GM12801 (cell line): Measurements from ENCODE around the gene WDR83.

Experiments
- TF ChIP-seq, protein P1 (sequence below): IDR thresholded peaks from one replicate; pipeline ENCODE4 v1.5.1; 2011; ENCODE audit warnings: control low read depth; ENCODE audit not compliant: insufficient read length; ENCODE audit errors: extremely low read depth

The WDR83 gene

DNA sequence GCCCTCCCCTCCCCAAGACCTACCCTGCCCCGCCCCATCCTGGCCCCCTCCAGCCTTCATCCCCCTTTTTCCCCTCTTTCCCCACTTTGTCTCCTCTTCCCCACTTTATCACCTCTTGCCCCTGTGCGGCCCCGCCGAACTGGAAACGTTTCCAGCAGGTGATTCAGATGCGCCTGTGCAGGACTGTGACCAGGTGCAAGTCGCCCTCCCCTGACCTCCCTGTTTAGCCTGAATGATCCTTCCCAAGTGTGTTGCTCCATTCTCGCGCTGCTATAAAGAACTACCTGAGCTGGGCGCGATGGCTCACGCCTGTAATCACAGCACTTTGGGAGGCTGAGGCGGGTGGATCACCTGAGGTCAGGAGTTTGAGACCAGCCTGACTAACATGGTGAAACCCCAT is 30.0 kb upstream of the WDR83 start:
- TF ChIP-seq, protein P1, sequence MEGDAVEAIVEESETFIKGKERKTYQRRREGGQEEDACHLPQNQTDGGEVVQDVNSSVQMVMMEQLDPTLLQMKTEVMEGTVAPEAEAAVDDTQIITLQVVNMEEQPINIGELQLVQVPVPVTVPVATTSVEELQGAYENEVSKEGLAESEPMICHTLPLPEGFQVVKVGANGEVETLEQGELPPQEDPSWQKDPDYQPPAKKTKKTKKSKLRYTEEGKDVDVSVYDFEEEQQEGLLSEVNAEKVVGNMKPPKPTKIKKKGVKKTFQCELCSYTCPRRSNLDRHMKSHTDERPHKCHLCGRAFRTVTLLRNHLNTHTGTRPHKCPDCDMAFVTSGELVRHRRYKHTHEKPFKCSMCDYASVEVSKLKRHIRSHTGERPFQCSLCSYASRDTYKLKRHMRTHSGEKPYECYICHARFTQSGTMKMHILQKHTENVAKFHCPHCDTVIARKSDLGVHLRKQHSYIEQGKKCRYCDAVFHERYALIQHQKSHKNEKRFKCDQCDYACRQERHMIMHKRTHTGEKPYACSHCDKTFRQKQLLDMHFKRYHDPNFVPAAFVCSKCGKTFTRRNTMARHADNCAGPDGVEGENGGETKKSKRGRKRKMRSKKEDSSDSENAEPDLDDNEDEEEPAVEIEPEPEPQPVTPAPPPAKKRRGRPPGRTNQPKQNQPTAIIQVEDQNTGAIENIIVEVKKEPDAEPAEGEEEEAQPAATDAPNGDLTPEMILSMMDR = no peak

DNA sequence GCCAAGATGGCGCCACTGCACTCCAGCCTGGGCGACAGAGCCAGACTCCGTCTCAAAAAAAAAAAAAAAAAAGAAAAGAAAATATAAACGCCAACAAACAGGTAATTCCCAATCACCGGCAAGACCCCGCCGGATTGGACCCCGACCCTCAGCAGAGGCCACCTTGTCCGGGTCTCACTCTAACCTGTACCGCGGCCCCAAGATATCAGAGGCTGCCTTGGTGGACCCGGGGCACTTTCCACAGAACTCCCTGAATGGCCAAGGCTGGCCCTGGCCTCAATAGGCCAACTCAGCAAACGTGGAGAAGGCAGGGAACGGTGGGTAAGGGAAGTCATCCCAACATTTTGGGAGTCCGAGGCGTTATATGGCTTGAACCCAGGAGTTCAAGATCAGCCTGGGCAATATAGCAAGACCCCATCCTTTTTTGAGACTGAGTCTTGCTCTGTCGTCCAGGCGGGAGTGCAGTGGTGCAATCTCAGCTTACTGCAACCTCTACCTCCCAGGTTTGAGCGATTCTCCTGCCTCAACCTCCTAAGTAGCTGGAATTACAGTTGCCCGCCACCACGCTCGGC is 27.9 kb upstream of the WDR83 start:
- TF ChIP-seq, protein P1 = no peak

DNA sequence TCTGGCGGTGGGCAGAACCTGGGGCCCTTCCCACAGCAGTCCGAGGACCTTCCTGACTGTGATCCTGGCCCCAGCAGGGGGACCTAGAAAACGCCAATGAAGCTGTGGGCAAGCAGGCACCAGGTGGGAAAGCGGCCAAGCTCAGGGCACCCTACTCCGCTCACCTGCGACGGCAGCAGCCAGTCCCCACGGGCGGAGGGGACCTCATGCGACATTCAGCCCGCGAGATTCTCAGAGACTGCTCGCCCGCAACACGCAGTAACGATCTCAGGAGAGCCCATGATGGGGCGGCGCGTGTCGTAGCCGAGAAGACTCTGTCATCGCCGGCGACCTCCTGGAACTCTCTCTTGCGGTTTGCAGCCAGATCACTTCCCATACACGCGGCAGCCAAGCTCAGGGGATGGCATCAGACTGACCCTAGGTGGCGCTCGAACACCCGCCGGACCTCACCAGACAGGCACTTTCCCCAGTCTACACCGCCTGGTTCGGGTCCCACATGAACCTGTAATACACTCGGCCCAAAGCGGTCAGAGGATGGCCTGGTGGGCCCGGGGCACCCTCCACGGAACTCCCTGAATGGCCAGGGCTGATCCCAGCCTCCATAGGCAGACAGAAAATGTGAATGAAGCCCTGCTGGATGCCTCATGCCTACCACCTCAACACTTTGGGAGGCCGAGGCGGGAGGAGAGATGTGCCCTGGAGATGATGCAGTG is 26.6 kb upstream of the WDR83 start:
- TF ChIP-seq, protein P1 = no peak

DNA sequence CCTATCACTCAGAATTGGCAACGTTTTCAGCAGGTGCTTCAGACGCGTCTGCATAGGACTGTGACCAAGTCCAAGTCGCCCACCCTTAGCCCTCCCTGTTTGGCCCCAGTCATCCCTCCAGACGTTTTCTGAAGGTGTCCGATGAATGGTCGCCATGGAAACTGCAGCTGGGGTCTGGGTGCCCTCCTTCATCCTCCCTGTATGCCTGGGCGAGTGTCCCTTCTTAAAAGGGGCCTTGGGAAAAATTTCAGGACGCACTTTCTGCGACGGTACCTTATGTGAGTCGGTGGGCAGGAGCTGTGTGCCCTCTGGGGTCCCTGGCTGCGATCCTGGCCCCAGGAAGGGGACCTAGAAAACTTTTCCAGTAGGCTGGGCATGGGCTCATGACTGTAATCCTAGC is 25.2 kb upstream of the WDR83 start:
- TF ChIP-seq, protein P1 = no peak

DNA sequence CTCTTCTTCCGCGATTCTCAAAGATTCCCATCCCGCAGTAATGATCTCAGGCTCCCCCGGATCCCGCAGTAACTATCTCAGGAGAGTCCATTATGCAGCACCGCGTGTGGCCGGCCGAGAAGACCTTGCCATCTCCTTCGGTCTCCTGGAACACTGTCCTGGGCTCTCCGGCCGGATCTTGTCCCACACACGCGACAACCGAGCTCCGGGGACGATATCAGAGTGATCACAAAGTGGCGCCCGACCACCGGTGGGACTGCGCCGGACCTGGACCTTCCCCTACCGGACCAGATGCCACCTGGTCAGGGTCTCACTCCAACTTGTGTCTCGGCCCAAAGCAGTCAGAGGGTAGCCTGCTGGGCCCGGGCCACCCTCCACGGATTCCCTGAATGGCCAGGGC is 24.1 kb upstream of the WDR83 start:
- TF ChIP-seq, protein P1 = no peak

DNA sequence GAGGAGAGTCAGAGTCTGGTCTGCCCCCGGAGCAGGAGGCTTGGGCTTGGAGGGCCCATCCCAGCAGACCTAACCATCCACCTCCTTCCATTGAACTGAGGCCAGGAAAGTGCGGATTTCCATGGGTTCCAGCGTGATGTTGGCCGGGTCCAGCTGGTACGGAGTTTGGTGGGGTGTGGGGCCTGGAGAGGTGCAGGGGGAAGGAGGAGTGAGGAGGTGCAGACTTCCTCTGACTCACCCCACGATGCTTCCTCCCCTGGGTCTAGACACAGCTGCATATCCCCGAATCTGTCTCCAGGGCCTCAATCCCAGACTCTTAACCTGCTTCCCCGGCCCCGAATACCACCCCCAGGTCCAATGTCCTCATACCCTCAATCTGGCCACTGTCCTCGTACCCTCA is 20.1 kb upstream of the WDR83 start:
- TF ChIP-seq, protein P1 = no peak

DNA sequence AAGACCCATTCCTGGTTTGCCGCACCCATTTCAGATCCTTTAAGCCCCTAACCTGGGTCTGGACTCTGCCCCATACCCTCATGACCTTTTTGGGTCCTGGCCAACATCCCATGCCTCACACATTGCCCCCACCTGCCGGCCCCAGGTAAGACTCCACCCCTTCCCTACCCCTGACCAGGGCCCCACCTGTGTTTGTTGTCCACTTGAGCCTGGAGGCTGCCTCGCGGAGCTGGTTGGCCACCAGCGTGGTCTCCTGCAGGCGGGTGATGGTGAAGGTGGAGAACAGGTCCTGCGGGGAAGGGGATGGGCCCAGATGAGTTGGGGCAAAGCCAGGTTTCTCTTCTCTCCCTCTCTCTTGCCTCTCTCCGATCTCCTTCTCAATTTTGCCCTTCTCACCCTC is 19.6 kb upstream of the WDR83 start:
- TF ChIP-seq, protein P1 = no peak
